HG03060 (cell line): ENCODE measurements around the gene NUDT12.

Source experiments
- ATAC-seq: cut with Tn5 transposase; IDR thresholded peaks from one replicate; pipeline ENCODE4 v1.9.1; 2021; ENCODE audit warnings: low read depth, moderate number of reproducible peaks; ENCODE audit not compliant: unreplicated experiment

The NUDT12 gene

DNA sequence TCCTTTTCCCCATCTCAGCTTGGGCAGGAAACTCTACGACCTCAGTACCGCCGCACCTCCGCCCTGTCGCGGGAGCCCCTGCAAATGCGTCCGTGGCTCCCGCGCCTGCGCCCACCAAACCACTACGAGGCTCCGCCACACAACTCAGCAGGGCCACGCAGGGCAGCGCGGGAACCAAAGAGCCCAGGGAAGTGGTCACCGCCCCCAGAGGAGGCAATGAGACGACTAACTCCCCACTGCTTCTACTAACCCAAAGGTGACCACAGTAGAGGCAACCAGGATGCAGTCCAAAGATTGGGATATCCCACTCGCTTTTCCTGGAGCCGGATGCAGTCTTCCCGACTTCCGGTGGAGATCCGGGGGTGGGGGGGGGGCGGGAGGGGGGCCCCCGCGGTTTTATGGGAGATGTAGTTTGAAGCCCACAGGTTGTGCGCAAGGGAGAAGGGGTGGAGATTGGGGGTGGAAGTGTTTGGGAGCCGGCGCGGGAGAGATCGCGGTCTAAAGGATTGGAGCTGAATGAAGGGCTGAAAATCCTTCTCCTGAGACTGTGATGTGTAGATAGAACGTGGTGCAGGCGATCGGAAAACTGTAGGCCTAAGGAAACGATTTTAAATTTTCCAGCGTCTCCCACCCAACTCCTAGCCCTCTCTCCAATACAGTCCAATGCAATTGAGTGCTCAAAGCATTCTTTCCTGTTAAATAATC lies at the start of gene NUDT12:
NUDT12 (minus strand) TSS at position 337 of the 705 bp plus-strand sequence. CDS start 2,541 bp downstream, outside the sequence.
- no peak for ATAC-seq

DNA sequence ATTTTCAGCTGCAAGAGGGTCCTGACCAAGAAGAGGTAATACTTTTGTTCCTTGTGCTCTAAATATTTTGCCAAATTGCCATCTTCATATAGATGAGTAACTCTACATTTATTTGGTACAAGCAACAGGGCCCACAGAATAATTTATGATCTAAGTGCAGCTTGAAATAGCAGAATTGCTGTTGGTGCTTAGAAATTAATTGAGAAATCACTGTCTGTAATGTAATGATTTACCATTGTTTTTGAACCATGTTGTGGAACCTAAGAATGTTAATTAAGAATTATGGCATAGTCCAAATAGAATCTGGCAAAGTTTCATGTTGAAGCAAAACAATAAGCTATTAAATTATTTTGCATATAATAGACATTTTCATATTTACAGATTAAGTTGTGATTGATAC lies 44.8 kb upstream of the NUDT12 start:
- ATAC-seq, result no peak

DNA sequence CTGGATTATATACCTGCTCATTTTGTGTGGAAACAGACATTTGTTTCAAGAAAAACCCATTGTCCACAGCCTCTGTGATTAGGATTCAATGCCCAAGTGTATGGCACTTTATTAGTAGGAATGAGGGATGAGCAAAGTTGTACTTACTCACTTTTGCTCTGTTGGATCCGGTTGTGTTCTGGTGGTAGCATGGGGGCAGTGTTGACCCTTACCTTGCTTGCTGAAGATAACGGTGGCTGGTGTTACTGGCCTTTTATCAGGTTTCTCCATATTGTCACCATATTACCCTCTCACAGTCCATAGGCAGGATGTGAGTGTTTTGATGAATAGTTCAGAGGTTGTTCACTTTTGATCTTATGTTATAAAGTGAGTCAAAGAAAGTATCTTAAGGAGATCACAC lies 42.7 kb upstream of the NUDT12 start:
- no peak for ATAC-seq

DNA sequence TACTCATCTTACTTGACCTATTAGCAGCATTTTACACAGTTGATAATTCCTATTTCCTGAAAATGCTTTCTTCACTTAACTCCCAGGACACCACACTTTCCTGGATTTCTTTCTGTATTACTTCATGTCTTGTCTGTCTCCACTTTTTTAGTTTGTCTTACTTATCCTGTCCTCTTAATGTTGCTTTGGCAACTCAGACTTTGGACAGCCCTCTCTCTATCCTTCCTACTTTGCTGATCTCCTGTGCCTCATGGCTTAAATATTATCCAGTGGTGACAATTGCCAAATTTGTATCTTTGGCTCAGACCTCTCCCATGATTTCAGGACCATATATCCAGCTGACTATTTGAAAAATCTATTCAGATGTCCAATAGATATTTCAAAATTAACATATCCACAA lies 39.8 kb upstream of the NUDT12 start:
- no peak for ATAC-seq

DNA sequence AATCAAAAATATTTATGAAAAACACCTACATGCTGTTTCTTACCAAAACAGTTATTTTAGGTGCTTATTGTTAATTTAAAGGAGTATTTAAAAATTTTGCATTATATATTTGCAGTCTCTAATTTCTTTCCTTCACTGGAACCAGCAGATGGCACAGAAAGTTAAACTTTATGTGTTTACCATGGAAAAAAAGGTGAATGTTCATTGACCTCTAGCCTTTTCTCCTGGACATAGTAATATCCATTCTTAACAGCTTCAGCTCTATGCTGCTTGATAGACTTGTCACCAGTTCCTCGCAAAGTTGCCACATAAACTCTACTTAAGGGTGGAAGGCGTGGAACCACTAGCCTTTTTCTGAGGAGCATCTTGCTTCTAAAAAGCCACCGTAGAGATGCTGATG lies 38.7 kb upstream of the NUDT12 start:
- no peak for ATAC-seq

DNA sequence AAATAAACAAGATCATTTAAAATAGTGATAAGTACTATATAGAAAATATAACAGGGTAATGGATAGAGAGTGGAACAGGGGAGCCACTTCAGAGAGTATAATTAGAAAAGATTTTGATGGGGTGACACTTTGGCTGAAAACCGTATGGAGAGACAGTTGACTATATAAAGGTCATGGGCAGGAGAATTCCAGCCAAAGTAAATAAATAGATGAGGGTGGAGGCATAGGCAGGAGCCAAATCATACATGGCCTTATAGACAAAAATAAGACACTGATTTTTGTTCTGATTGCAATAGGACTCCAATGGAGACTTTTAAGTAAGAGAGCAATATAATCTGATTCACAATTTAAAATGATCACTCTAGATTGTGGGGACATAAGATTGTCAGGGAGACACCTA lies 37.5 kb upstream of the NUDT12 start:
- ATAC-seq, result no peak

DNA sequence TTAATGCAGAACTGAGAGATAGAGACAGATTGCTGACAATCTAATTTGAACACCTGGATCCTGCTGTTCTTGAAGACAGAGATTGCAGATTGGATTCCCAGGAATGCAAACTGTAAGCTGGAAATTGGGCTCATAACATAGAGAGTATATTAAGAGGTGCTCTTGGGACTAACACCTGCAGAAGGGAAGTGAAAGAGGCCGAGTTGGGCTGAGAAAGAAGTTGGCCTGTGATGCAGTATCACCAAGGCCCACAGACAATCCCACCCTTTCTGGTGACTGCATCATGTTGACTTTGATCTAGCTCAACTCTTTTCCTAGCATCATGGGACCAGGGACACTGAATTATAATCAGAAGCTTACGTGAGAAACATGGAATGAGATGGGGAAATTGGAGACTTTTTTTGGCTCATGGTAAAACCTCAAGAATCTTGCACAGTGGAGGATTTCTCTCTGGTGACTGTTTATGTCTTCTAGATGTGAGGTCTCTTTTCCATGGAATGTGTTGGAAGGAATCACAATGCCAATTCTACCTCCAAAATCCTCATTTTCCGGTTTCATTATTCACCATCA lies 36.5 kb upstream of the NUDT12 start:
- no peak for ATAC-seq

DNA sequence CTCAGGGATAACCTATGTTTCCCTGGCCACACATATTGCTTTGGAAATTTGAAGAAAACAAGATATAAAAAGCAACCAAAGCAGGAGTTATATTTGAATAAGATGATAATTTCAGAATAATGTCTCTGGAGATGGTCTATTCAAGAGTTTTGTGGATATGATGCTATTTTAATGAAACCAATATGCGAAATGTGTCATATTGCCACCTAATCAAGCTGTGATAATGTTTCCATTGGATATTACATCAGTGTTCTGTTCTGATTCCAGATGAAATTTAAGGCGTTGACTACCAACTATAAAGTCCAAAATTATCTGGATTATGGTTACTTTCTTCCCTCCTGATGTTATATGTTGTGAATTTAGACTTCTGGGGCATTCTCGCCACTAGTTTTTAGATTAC lies 27.6 kb upstream of the NUDT12 start:
- ATAC-seq, result no peak

DNA sequence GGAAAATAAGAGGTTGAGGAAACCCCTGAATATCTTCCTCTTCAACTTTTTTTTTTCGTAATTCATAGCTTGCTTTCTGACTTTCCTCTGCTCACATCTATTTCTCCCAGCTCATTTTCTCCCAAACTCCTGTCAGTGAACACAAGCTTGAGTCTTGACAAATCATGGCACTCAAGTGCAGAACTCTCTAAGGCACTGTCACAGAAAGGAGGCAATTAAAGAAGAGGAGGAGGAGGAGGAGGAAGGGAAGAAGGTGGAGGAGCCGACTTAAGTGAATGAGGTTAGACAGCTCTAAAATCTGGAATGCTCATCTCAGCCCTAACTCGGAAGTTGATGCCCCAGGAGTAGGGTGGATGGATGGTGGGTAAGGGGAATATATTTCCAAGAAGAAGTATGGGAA lies 27.2 kb upstream of the NUDT12 start:
- no peak for ATAC-seq

DNA sequence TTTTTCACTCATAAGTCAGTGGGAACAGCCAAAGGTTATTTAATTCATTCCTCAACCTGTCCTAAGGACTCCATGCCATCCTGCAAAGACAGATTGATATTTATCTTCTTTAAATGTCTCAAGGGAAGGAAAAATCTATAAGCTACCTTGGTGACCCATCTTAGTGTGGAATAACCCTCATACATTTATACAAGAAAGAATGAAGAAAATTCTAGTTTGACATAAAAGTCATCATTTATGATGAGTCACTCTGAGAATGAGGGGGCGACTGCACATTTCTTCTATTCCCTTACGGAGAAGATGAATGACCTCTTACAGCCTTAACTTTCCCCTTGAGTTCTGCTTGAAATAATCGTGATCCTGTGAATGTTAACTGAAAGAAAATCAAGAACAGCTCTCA lies 26.8 kb upstream of the NUDT12 start:
- no peak for ATAC-seq

DNA sequence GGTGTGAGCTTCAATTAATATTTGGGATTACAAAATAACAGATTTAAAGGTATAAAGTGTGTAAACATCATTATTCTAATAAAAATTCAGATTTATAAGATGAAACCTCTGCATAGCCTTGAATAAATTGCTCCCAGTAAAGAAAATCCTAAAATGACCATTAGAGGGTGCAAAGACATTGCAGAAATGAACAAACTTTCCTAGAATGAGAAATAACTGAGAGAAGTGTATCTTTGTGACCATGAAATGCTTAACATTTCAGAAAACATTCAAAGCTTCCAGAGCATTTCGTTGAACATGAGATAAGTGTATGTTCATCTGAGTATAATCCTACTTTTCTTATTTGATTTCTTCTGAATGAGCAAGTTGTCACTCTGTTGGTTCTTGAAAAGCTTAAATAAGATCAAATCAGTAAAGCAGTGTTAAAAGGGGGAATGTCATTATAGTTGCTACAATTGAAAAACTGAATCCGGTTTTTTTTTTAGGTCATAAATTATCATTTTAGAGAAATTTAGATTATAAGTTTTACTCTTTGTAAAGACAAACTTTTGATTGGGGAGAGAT lies 24.7 kb upstream of the NUDT12 start:
- ATAC-seq, result no peak

DNA sequence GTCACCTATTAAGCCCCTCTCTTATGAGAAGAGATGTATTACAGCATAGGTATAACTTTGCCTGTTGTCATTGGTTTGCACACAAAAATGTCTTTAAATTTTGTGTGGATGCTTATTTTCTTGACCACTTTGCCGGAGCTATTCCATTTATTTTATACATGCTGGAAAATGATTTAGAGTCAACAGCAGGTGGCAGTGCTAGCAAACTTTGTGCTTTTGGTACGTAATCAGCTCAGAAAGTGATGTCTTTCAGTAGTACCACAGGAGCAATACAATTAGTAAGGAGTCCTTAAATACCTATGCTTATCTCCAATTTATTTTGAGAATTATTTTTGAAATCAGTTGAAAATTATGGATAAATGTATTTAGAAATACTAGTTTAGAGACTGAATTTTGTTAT lies 19.8 kb upstream of the NUDT12 start:
- no peak for ATAC-seq

DNA sequence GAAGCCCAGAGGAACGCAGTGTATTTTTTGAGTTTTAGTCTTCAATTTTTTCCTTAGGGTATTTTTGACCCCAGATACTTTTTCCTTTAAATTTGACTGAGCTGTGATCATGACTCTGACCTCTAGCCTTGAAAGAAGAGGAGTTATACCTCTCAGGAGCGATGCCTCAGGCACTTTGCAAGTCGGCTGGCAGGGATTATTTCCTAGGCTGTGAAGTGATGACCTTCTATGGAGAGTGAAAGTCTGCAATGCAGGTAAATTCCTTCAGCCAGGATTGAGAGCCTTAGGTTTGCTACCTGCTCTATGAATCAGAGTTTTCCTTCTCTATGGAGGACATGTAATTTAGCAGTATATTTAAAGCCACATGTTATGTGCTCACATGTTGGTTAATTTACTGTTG lies 10.8 kb upstream of the NUDT12 start:
- no peak for ATAC-seq

DNA sequence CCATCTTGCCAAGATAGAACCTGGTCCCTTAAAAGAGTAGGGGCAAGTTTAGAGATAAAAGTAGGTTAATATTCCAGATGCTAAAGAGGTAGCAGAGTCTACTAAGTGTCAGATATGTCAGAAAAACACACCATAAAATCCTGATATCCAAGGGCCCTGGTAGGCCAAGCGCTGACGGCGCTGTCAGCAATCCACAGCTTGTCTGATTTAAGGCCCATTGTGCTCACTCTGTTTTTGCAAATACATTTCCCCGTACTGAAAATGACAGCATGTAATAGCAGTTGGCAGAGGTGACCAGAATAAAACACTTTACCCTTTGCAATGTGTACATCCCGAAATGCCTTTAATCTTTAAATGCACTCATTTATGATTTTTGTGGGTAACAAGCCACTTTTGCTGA lies 9.9 kb upstream of the NUDT12 start:
- no peak for ATAC-seq

DNA sequence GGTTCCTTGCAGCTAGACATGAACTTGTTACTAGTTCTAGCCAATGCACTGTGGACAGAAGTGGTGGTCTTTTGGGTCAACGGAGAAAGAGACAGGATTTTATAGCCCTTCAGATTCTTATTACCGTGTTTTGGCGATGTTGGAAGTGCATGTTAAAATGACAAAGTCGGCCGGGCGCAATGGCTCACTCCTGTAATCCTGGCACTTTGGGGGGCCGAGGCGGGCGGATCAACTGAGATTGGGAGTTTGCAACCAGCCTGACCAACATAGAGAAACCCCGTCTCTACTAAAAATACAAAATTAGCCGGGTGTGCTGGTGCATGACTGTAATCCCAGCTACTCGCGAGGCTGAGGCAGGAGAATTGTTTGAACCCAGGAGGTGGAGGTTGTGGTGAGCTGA lies 9.1 kb upstream of the NUDT12 start:
- ATAC-seq, result no peak

DNA sequence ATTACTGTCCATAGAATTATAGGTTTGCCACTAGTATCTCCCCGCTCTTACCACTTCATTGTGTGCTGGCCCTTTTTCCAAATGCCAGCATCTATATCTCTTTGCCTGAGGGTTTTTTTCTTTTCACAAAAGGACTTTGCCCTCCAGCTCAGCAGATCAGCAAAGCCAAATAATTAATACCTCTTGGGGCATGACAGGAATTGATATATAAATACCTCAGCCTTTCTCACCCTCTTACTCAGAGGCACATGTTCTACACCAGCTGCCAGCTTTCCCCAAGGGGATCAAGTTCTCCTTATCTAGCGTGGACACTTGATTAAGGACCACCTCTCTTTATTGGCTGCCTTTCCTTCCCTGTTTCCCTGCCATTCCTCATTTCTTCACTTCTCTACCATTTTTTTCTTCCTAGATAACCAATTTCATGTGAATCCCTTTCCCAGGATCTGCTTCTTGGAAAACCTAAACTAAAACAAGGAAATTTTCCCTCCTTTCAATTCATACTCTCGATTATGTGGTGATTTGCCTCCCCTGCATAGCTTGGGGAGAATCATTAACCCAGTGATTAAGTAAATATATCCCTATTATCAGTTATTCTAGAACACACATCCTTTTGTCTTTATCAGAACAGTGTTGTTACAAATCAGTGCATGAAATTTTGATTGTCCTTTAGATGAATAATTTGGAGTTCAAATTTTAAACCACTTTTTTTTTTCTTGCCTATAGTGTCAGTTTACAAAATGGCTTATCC lies 6.9 kb upstream of the NUDT12 start:
- ATAC-seq, result no peak

DNA sequence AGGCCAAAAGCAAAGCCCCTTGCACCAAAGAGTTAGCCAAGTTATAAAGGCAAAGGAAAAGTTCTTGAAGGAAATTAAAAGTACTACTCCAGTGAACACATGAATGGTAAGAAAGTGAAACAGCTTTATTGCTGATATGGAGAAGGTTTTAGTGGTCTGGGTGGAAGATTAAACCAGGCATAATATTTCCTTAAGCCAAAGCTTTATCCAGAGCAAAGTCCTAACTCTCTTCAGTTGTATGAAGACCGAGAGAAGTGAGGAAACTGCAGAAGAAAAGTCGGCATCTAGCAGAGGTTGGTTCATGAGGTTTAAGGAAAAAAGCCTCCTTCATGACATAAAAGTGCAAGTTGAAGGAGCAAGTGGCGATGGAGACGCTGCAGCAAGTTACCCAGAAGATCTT lies 3.1 kb upstream of the NUDT12 start:
- ATAC-seq, result no peak

DNA sequence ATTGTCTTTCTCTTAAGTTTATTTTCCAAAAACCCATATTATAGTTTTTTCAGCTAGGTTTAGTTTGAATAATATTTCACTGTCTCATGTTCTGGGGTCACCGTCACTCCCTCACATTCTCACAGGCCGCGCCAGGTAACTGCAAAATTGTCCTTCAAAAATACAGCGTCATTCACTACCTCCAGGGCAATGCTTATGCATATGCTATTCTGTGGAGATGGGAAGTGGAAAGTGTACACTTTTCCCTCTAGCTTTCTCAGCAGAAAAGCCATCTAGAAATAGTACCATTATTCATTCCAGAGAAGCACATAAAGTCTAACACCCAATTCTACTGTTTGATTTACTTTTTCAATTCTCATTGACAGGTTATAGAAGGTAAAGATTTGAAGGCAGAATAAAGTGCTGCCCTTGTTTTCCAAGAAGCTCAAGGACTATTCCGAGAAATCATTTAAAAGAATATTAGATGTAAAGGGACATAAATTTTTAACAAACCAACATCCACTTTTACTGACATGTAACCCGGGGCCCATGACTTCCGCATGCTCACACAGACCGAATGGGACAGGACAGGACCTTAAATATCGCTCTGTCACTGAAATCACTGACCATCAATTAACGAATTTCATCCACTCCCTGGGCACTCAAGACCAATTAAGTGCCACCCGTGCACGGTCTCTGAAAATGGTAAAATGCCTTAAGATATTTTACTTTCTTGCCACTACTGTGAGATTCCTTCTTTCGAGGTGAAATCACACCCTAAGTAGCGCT lies 720 bp downstream of the NUDT12 start:
- no peak for ATAC-seq

DNA sequence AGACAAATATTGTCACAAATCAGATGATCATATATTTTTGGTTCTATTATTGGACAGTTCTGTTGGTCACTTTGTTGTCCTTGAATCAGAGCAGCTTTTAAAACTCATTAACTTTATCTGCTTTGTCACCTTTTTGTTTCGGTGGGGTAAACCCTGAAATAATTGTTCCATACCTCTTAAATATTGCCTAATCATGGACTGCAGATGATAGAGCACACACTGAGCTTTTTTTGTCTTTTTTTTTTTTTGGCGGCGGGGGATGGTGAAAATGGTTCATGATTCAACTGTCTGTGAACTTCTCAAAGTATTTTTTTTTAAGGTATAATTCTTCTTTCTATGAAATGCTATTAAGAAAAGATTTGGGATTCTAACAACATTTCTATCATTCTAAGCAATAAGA lies 1.8 kb downstream of the NUDT12 start:
- no peak for ATAC-seq

DNA sequence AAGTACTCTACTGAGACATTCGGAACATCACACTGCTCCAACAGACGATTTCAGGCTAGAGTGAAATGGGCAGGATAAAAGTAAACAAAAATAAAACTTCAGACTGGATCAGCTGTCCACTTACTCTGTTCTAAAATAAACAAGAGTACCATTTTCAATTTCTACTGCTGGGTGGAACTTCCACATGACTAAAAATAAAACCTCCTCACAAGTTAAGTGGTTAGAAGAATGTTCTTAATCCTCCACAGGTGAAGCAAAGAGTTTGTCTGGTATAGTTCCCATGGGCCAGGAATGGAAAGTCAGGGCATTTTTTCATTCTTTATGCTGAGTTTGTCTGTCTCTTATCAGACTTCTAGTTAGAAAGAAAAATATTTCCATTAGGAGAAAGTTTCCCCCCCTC lies 15.7 kb downstream of the NUDT12 start:
- no peak for ATAC-seq

DNA sequence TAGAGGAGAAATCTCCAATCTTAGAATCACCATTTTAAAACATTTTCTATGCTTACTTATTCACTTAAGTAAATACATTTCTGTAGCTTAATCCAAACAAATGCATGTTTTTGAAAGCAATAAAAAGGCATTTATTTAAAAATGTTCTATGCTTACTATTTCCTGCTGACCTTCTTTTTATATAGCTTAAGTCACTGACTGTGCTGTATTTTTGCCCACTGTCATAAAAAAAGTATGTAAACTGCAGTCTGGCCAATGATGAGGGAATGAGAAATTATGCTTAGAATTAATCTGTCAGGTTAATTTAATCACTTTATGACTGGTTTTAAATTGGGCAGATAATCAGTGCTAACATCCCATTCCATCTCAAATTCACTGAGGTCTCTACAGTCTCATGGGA lies 20.1 kb downstream of the NUDT12 start:
- no peak for ATAC-seq
